RCC 7860 (cell line): ENCODE results near the gene ZBTB46.
"Not testable (repeated sequence)": the region's sequence is repeated elsewhere in the genome, so short reads cannot be mapped to it uniquely, and the experiment has no call there.

Experiments used
- DNase-seq: peaks from one replicate; pipeline ENCODE4 v3.0.0-alpha.2; 2015; ENCODE audit warnings: low spot score
- FAIRE-seq: peaks from 2 replicates; lab custom pipeline; 2012; peaks lifted over from hg19 to GRCh38; lab: Jason Lieb, UNC

The ZBTB46 gene

DNA sequence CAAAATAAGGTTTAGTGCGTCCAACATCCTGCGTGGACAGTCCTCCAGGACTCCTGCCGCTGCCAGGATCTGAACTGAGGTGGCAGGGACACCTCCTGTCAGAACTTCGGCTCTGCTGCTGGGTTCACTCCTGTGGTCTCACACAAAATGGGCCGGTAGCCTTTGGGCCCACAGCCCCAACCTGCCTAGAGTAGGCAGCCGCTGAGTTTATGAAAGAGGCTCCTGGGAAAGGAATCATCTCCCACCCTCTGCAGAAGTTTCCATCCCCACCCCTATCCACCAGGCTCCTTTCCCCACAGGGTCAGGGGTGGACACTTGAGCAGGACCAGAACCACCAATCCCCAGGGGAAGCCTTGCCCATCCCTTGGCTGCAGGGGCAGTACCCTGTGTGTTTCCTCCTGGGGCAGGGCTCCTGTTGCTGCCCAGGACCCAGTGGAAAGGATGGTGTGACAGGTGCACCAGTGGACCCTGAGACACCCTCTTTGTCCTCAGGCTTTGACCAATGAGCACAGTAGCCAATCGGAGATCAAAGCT is 28.2 kb upstream of the ZBTB46 start:
- DNase-seq = no peak
- no peak for FAIRE-seq

DNA sequence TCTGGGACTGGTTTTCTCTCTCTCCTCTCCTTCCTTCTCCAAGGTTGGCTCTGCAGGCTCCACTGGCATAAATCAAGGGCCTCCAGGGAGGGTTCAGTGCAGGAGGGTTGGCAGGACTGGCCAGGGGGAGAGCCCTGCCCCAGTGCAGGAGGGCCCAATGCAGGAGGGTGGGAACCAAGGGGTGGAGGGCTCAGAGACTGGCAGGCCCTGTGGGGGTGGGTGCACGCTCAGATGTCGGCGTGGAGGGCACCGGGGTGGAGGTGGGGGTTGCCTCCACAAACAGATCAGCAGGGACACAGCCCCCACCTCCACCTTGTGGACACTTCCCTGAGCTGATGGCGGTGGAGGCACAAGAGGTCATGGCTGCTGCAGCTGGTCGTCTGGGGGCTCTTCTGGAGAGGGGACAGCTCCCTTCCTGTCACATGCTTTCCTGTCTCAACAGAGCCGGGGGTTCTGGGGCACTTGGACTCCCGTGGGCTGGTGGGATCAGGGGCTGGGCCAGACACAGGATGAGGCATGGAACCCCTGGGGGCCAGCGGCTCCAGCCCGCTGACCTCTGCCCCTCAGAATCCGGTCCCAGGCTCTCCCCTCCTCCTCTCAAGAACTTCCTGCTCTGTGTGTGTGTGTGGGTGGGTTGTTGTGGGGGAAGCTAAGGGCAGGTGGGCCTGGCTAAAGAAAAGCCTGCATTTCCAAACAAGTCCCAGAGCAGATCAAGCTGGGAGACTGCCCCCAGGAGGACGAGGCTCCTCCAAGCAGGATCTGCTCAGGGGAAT is 27.5 kb upstream of the ZBTB46 start:
- FAIRE-seq = no peak
- DNase-seq = no peak

DNA sequence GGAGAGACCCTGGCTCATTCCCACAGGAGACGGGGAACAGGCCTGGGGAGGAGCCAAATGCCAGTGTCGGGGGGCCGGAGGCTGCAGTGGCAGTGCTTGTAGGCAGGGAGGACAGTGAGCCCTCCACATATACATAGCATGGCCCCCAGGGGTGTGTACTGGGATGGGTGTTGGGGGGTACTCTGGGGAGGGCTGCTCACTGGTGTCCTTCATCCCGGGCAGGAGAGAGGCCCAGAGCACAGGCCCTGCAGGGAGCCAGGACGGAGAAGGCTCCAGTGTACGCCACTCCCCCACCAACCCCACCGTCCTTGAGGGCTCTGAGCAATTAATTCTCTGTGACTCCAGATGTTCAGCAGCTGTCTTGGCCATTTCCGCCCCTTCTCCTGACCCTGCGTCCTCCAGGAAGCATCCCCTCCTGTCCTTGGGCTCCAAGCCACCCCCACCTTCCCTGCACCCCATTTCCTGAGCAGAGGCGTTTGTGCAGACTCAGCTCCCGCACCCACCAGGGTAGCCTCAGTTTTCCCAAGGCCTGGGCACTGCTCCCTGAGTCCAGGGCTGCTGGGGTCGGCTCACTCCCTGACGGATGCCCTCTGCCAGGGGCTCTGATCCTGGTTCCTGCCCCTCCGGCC is 26.8 kb upstream of the ZBTB46 start:
- no peak for FAIRE-seq

DNA sequence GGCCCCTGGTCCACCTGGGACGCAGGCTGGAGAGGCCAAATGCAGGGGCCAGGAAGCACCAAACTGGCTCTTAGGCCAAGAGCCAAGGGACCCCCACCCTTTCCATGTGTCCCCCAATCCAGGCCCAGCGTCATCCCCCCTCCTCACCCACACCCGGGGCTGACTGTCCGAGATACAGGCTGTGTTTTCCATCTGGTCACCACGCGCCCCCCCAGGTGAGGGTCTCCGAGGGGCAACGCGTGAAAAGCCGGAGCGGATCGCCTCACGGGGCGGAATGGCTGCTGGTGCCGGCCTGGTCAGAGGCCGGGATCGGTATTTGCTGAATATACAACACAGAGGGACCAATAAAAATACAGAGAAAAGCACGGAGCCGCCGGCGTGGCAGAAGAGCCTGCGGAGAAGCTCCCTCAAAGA is 25.0 kb upstream of the ZBTB46 start:
- FAIRE-seq (no peak), DNase-seq (no peak)

More for the DNA sequence above, 26.8 kb upstream of the ZBTB46 start:
- no peak for DNase-seq

DNA sequence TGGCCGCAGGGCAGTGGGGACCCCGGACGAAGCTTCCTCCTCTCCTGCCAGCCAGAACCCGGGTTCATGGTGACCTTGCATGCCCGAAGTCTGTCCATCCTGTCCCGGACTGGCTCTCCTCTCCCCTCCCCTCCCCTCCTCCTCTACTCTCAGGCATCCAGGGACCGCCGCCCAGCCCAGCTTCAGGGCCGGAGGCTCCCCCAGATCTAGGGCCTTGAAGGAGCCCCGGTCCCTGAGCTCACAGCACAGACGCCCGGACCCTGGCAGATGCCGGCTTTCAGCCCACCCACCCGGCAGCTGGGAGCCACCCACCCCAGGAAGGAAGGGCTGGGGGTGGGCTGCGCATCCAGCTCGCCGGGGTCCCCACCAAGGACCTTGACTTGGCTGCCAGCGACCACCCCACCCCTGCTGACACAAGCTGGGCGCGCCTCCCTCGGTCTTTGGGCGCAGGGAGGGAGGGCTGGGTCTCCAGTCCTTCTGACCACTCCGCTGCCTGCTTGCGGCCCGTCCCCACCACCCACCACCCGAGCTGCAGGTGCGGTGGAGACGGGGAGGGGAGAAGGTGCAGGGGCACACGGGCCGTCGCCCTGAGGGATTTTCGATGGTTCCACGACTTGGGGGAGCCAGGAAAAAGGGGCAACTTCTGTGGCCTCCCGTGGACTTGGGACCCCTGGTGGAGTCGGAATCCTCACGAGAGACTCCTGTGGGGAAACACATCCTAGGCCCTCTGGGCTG is 24.5 kb upstream of the ZBTB46 start:
- FAIRE-seq = no peak
- DNase-seq = no peak

DNA sequence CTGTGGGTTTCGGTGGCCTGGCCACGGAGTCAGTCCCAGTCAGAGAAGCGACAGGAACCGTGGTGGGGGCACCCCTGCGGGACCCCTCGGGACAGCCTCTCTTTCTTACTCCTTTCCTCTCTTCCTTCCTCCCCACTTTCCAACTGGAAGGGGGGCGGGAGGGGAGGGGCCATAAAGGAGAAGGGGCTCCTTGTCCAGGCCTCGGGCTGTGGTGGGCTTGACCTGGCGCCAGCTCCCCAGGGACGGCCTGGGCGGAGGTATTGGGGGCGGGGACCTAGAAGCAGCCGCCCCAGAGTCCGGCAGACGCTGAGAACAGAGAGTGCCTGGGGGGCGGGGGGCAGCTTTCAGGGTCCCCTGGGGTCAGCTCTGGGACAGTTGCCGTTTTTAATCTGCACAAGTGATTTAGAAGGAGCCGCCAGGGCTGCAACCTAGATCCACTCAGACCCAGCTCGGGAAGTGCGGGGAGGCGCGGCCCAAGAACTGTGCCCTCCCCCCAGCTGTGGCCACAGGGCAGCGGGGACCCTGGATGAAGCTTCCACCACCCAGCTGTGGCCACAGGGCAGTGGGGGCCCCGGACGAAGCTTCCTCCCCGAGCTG is 23.8 kb upstream of the ZBTB46 start:
- DNase-seq (no peak), FAIRE-seq (no peak)

DNA sequence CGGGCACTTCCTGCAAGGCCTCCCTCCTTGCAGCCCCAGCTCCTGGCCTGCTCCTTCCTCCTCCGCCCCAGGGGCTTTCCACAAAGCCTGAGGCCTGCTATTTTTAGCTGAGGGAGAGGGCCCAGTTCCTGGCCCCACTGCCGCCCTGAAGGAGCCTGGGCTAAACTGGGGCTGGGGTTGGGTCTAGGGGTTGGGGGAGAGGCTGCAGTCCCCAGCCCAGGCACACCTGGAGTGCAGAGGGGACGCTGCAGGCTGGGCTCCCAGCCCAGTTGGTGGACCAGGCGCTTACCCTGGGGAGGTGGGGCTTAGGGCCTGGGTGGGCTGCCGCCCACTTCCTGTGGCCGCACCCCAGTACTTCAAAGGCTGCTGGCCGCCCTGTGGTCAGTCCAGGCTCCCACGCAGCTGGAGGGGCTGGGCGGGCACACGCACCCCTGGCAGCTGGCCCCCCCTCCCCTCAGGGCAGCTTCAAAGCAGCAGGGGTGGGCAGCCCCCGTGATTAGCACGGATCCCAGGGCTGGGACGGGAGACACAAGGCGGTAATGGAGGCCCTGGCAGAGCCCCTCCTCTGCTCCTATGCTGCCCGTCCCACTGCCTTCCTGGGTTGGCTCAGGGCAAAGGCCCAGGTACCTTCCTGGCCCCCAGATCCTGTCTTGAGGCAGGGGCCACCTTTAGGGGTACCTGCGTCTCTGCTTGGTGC is 23.2 kb upstream of the ZBTB46 start:
- FAIRE-seq = no peak
- DNase-seq = no peak

DNA sequence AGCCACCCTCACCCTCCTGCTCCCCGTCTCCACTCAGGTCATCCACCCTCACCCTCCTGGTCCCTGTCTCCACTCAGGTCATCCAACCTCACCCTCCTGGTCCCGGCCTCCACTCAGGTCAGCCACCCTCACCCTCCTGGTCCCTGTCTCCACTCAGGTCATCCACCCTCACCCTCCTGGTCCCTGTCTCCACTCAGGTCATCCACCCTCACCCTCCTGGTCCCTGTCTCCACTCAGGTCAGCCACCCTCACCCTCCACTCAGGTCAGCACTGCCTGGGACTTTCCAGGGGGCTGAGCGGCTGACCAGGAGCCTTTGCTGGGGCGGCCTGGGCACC is 22.6 kb upstream of the ZBTB46 start:
- FAIRE-seq, DNase-seq: not testable (repeated sequence)

DNA sequence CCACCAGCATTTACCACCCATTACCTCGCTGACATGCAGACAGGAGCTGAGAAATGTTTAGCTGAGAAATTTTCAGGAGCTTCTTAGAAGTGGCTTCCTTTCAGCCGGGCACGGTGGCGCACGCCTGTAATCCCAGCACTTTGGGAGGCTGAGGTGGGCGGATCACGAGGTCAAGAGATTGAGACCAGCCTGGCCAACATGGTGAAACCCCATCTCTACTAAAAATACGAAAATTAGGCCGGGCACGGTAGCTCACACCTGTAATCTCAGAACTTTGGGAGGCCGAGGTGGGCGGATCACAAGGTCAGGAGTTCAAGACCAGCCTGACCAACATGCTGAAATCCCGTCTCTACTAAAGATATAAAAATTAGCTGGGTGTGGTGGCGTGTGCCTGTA is 20.5 kb upstream of the ZBTB46 start:
- not testable (repeated sequence) for FAIRE-seq, DNase-seq

DNA sequence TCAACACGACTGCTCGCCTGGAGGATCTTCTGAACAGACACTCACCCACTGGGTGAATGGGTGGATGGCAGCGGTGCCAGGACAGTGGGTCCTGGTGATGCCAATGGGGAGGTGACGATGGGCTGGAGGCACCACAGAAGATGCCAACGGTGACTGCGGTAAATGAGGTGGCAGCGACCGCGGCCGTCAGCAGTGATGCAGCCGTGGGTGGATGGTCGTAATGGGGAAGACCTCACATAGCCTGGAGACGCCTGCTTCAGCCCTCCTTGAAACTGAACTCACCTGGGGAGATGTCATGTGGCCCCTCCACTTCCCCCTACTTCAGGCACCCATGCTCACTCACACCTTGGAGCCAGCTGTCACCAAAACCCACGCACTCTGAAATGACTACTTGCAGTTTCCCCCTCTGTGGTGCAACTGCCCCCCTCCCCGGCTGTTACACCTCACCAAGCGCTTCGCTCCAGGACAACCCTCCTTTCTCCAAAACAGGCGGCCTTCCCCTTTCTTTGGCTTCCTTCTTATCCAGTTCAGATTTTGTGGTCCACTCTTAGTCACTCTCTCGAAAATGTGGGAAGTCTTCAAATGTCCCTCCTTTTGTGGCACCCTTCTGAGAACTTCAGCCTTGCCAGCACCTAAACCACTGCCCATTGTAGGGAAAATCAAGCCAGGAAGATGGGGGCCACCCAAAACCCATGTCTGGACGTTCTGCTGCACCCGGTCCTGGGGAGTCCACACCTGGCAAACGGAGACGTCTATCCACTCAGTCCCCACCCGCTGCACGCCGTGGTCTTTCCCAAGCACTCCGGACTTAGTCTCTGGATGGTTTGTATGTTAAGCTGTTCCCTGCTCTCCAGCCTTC is 19.9 kb upstream of the ZBTB46 start:
- no peak for DNase-seq
- FAIRE-seq = no peak

DNA sequence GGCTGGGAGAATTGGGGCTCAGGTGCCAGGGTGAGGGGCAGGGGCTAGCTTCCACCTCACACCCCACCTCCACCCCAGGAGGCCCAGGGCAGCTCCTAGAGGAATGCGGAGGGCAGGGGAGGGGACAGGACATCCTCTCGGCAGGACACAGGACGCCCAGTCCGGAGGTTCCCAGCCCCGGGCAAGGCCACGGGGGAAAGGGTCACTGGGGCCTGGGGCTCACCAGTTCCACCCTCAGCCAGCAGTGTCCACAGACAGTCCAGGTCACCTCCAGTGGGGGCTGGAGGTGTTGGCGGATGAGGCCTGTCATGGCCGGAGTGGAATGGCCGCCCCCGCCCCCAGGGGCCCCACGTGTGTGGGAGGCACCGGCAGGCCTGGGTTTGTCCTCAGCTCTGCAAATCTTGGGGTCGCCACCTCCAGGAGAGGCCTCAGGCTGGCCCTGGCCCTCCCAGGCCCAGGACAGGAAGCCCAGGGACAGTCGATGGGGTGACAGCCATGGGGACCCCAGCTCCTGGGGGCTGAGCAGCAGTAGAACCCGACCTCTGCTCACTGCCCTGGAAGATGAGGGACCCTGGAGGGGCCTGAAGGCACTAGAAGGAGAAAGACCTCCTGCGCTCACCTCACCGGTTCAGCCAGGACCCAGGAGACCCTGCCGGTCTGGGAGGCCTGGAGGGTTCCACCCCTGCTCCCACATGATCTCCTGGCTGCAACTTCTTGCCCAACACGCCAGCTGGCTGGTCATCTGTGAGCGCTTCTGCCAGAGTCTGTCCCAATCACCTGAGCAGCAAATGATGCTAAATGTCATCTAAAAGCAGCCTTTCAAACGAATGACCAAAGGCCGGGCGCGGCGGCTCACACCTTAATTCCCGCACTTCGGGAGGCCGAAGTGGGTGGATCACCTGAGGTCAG is 17.2 kb upstream of the ZBTB46 start:
- no peak for FAIRE-seq
- no peak for DNase-seq

DNA sequence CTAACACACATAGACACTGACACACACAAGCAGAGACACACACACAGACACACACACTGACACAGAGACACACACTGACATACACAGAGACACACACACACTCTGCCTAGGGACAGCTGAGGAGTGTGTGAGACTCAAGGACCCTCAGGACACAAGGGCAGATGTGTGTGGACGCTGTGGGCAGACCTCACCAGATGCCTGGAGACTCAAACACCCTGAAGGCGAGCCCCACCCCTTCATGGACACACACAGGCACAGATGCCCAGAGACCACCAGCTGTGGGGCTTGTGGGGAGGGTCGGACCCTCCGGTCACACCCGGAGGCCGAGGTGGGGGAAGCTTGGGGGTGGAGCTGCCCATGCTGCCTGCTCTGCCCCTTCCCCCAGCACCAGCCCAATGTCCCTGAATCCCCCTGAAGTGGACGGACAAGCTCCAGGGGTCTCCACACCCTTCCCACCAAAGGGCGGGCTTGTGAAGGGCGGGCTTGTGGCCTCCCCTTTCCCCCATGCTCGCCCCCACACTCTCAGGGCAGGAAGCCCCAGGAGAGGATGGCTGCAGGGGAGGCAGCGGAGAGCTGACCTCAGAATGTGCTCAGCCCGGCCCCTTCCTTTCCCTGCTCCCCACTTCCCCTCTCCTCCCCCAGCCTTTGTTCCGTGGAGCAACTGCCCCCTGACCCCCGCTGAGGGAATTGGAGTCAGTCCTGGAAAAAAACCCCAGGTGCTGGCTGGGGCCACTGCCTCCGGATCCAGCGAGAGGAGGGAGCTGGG is 16.4 kb upstream of the ZBTB46 start:
- FAIRE-seq = no peak
- DNase-seq = no peak

DNA sequence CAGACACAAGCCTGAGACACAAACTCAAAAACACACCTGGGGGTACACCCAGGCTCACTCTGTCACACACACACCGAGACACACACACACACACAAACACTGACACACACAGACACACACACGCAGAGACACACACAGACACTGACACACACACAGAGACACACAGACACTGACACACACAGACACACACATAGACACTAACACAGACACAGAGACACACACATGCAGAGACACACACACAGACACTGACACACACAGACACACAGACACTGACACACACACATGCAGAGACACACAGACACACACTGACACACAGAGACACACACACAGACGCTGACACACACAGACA is 15.8 kb upstream of the ZBTB46 start:
- no peak for FAIRE-seq

DNA sequence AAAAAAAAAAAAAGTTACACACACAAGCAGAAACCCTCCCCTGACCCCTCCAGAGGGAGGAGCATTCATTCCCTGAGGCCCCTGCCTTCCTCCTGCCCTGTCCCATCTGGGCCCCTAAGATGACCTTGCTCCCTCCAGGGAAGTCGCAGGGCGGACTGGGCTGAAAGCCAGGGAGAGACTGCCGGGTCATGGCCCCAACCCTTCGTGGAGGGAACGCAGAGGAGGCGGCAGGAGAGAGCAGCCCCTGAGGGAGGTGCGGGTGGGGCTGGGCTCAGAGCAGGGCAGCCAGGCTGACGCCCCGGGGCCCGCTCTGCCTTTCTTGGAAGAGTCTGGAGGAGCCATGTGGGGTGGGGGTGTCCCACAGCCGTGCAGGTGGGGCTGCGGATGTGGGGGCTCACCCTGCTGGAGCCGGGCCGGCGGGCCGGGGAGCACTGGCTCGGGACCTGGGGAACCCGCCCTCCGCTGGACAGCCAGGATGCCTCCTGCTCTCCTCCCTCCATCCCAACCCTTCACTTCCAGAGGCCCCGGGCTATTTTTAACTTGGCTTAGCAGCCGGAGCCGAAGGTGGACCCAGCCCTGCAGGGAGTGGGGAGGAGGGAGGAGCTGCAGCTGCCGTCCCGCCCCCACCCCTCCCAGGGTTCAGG is 15.2 kb upstream of the ZBTB46 start:
- FAIRE-seq (no peak), DNase-seq (no peak)

More for the DNA sequence above, 15.8 kb upstream of the ZBTB46 start:
- DNase-seq = no peak

DNA sequence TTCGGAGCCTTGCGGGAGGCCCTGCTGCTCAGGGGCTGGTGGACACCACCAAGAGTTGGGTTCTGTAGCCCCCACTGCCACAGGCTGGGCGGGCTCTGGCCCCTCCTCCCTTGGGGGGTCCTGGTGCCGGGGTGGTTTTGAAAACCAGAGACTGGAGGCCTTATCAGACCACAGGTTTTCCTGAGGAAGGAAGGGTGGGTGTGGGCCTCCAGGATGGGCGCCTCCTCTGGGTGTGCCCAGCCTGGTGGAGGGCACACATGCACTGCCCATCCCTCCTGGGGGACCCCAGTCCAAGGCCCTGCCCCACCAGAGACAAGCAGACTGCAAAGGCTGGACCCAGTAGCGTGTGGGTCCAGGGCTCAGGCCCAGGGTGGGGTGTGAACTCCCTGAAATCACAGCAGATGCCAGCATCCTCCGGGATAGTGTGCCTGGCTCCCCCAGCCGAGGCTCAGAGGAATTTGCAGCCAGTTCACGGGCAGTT is 13.5 kb upstream of the ZBTB46 start:
- DNase-seq = no peak
- FAIRE-seq = no peak

DNA sequence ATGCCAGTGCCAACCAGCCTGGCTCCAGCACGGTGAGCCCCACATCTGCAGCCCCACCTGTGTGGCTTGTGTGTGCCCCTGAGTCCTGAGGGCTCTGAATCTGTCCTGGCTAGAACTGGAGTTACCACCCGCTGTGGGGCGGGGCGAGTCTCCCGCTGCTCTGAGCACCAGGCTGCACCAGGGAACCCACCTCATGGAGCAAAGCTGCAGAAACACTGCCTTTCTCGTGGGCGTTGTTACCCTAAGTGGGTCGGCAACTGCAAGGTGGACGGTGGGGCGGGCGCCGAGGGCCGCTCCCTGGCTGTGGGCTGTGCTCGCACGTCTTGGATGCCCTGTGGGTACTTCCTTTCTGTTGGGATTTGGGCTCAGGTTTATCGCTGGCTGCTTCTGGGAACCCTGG is 12.7 kb upstream of the ZBTB46 start:
- FAIRE-seq = no peak

DNA sequence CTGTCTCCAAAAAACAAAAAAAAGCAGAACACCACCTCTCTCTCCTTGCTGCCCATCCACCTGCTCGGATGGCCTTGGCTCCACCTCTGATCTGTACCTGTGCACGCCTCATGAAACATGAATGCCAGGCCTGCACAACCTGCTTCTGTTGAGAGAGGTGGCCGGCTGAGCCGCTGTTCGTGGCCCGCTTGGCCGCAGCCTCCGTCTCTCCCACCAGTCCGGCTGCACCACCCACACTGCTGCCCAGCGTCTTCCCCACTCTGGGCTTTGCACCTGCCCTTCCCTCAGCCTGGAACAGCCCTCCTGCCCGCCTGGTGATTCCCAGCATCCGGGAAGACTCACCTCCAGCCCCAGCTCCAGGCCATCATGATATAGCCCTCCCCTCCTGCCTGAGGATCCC is 12.2 kb upstream of the ZBTB46 start:
- DNase-seq (no peak), FAIRE-seq (no peak)

More for the DNA sequence above, 12.7 kb upstream of the ZBTB46 start:
- no peak for DNase-seq
